Heart left ventricle (tissue), 16 donors: ENCODE measurements around the gene FBXL14. TPM values are rescaled to one million over a fixed set of nuclear protein-coding genes. Genes with fewer than 3 reads are reported as not detected.

Source experiments
- ATAC-seq, 4 donors: fragments of 200-7000 bp; cut with Tn5 transposase; one replicate each; pipeline ENCODE4 v1.9.1; 2020 to 2022; ENCODE audit warnings: moderate library complexity in 4 of 4, mild to moderate bottlenecking in 3 of 4, moderate number of reproducible peaks in 1 of 4
- DNase-seq, 5 donors: peaks; one replicate each; pipeline ENCODE4 v3.0.0-alpha.2; 2020
- H3K27ac ChIP-seq, 12 donors: fragments of 200-600 bp; sonication (generic) in 4 of 12; one replicate each; pipeline versions ENCODE4 v1.5.0 to v1.8.0; 2016 to 2022; ENCODE audit warnings: mild to moderate bottlenecking in 2 of 12
- H3K27me3 ChIP-seq, 9 donors: fragments of 200-600 bp; sonication (generic) in 2 of 9; one replicate each; pipeline versions ENCODE4 v1.5.1 to v1.8.0; 2016 to 2022; ENCODE audit warnings: mild to moderate bottlenecking in 3 of 9
- H3K36me3 ChIP-seq, 9 donors: fragments of 200-600 bp; sonication (generic) in 2 of 9; one replicate each; pipeline versions ENCODE4 v1.5.0 to v1.8.0; 2018 to 2022; ENCODE audit warnings: mild to moderate bottlenecking in 2 of 9
- H3K4me1 ChIP-seq, 12 donors: fragments of 200-600 bp; sonication (generic) in 4 of 12; one replicate each; pipeline versions ENCODE4 v1.5.0 to v1.8.0; 2016 to 2022; ENCODE audit warnings: mild to moderate bottlenecking in 3 of 12
- H3K4me3 ChIP-seq, 12 donors: fragments of 200-600 bp; sonication (generic) in 4 of 12; one replicate each; pipeline versions ENCODE4 v1.5.0 to v1.8.0; 2017 to 2022; ENCODE audit warnings: mild to moderate bottlenecking in 9 of 12, moderate library complexity in 4 of 12
- H3K9me3 ChIP-seq, 12 donors: fragments of 200-600 bp; sonication (generic) in 4 of 12; one replicate each; pipeline versions ENCODE4 v1.5.0 to v1.8.0; 2016 to 2022; ENCODE audit warnings: mild to moderate bottlenecking in 1 of 12
- CTCF ChIP-seq, 12 donors: fragments of 200-600 bp; sonication (generic) in 4 of 12; IDR thresholded peaks; one replicate each; pipeline versions ENCODE4 v1.5.0 to v1.8.0; 2018 to 2022; ENCODE audit warnings: antibody characterized with exemption in 12 of 12, mild to moderate bottlenecking in 5 of 12
- POLR2A ChIP-seq, 2 donors: fragments of 450-650 bp; IDR thresholded peaks; one replicate each; pipeline ENCODE4 v1.6.1; 2017; ENCODE audit warnings: antibody characterized with exemption in 2 of 2, mild to moderate bottlenecking in 2 of 2, moderate library complexity in 2 of 2
- WGBS, 4 donors: extraction: QIAGEN DNeasy Blood & Tissue Kit in 2 of 4; methylation state at CpG; one replicate each; pipeline versions ENCODE4 v1.1.5 to v1.1.7; 2013 to 2018; 5-methylcytosine and 5-hydroxymethylcytosine counted together
- intact Hi-C, 10 donors: fragments of 100-400 bp; cut with DNase I; formaldehyde crosslinking; loops; one replicate each; pipeline versions ENCODE4 v1.11.1 to v1.14.2; 2022
- polyA plus RNA-seq, 2 donors: library from polyadenylated mRNA; stranded (reverse); fragments of 200-250 nt; gene quantifications; one replicate each; pipeline ENCODE4 v1.2.3, GENCODE V29; 2013
- total RNA-seq, 9 donors: library from RNA; depleted of rRNA in 2 of 9; stranded (reverse); fragments of >200 nt in 2 of 9; fragmentation: NEBNext Ultra II Directional in 3 of 9; extraction: Animal tissue kit (Norgen Biotek cat#: 25700) in 3 of 9; gene quantifications; one replicate each; pipeline versions ENCODE4 v1.1.0 to v1.2.4, GENCODE V29; 2016 to 2023
- donor health status: ischemic (EF 13 %, LVEDD 7.1; RV severe dilation, severe dysfunction).
- donor health status: healthy with polysubstance abuse.
- donor health status: DM: no; HTN: yes; CAD: no.
- donor health status: DM: no; HTN: no; CAD: no.
- donor health status: ischemic (EF 25% LVEDD 6.9; RV normal size, moderate dysfunction).
- donor health status: ischemic (EF 25% LVEDD 5.7; RV mildly dilated, moderate dysfunction).
- donor health status: healthy.
- donor health status: DM: yes; HTN: yes; CAD: no.
- donor health status: ischemic (EF 35%, LVEDD 5.7; RV mildly dilated, moderate dysfunction).
- donor health status: nonischemic (EF 11% LVEDD 7.7; RV severe dilation, severe dysfunction).
- donor health status: DM: yes; HTN: yes; CAD: no.
- donor health status: PGD.
- donor health status: ischemic (EF 29% LVEDD 5.4; RV normal size, mild dysfunction).
- donor health status: nonischemic (EF 23%, LVEDD 6.1; RV moderate dilation, normal function).

Gene FBXL14
- total and polyA plus RNA-seq, 11 donors = 1.7 to 10.1 (median 8.4) TPM

- WGBS, 4 donors = 26 to 33% (median 28%) methylated on average over 3 of the region's 3 CpGs
- TF ChIP-seq CTCF (IDR thresholded peaks at IDR 0.05) (peak in 1 of 12 donors; percentile 7), POLR2A (IDR thresholded peaks at IDR 0.05) (no peak)
- Histone ChIP-seq H3K27ac (peak overlapping the region in 10 of 12 donors; percentile 23 to 96 (median 88)), H3K9me3 (no peaks in the 10 kb centered on the region), H3K4me3 (peak overlapping the region in 10 of 12 donors; percentile 20 to 99 (median 86)), H3K27me3 (no peaks in the 10 kb centered on the region), H3K4me1 (peaks cover 0 to 73% (median 58%) of the 10 kb centered on the region in 12 donors), H3K36me3 (peaks cover 0 to 11% (median 0%) of the 10 kb centered on the region in 9 donors)
- ATAC-seq (no peak), DNase-seq (no peak)
- intact Hi-C loops = loop anchor here in 4 of 10 donors (5.0 to 10.0 kb wide), 5 partner anchors 389 to 1016 kb away; partner anchors contain the start of genes ERC1 (in 1 of the 4) and RAD52 (in 1 of the 4)
These were observed 3.3 kb downstream of the FBXL14 start for GRCh38 chr12:1591034-1591433.

- intact Hi-C loops = loop anchor here in 4 of 10 donors (5.0 to 10.0 kb wide), 5 partner anchors 388 to 1016 kb away; partner anchors contain the start of genes ERC1 (in 1 of the 4) and RAD52 (in 1 of the 4)
- no peaks in the 10 kb centered on the region for H3K9me3 ChIP-seq
- H3K36me3 ChIP-seq = peaks cover 0 to 16% (median 0%) of the 10 kb centered on the region in 9 donors
- H3K4me3 ChIP-seq = peak overlapping the region in 10 of 12 donors; percentile 20 to 99 (median 86)
- TF ChIP-seq CTCF (IDR thresholded peaks at IDR 0.05) (no peak), POLR2A (IDR thresholded peaks at IDR 0.05) (no peak)
- WGBS, 4 donors = 35 to 51% (median 49%) methylated on average over 12 of the region's 12 CpGs
- peak in 3 of 4 donors; percentile 5 to 40 (median 40) for ATAC-seq
- peak overlapping the region in 11 of 12 donors; percentile 23 to 96 (median 67) for H3K27ac ChIP-seq
- no peak for DNase-seq
- H3K27me3 ChIP-seq = no peaks in the 10 kb centered on the region
- H3K4me1 ChIP-seq = peaks cover 0 to 68% (median 54%) of the 10 kb centered on the region in 12 donors
These were observed 4.0 kb downstream of the FBXL14 start for GRCh38 chr12:1590221-1590979.

GRCh38 chr12:1588575-1588947 lies 5.8 kb downstream of the FBXL14 start:
- ATAC-seq = no peak
- H3K4me1 ChIP-seq = peaks cover 0 to 67% (median 53%) of the 10 kb centered on the region in 12 donors
- peak overlapping the region in 8 of 12 donors; percentile 22 to 55 (median 39) for H3K27ac ChIP-seq
- H3K4me3 ChIP-seq = no peak overlapping the region
- H3K27me3 ChIP-seq = no peaks in the 10 kb centered on the region
- WGBS, 4 donors = 78 to 86% (median 81%) methylated on average over 3 of the region's 3 CpGs
- DNase-seq = no peak
- no peaks in the 10 kb centered on the region for H3K9me3 ChIP-seq
- no peak for TF ChIP-seq POLR2A (IDR thresholded peaks at IDR 0.05)
- TF ChIP-seq CTCF (IDR thresholded peaks at IDR 0.05) = no peak
- H3K36me3 ChIP-seq = peaks cover 0 to 17% (median 0%) of the 10 kb centered on the region in 9 donors
- intact Hi-C loops = loop anchor here in 4 of 10 donors (2.0 to 10.0 kb wide), 4 partner anchors 314 to 1024 kb away; no protein-coding TSS in a partner anchor
